ENCODE data around the gene C6orf47. TPM values are rescaled to one million over a fixed set of nuclear protein-coding genes. Genes with fewer than 3 reads are reported as not detected.

C6orf47 gene
- total and polyA plus RNA-seq, 2 of the 8 experiments (the other 6 are each of a cell fraction or from before 2014, with no cell fraction given): 4.7 to 14.6 TPM

- no peak for TF ChIP-seq CHD7 (IDR thresholded peaks at IDR 0.05; ENCODE audit: insufficient replicate concordance, low read length)
- no peak for TF ChIP-seq ATF2 (IDR thresholded peaks at IDR 0.05; ENCODE audit: low read length)
- TF ChIP-seq SAP30 (IDR thresholded peaks at IDR 0.05; ENCODE audit: insufficient read depth, insufficient replicate concordance, low read length): no peak
- no peak for TF ChIP-seq TAF1 (IDR thresholded peaks at IDR 0.05; ENCODE audit: low read depth, low read length)
- TF ChIP-seq RBBP5 (IDR thresholded peaks at IDR 0.05; ENCODE audit: borderline replicate concordance, low read depth, low read length): no peak
- TF ChIP-seq RNF2 (IDR thresholded peaks at IDR 0.05; ENCODE audit: borderline replicate concordance, low read depth, low read length, missing control alignments, poor library complexity, severe bottlenecking): no peak
Observed at GRCh38 chr6:31609519-31610406, 50.8 kb downstream of the C6orf47 start (continued).
